Endothelial cell of umbilical vein (primary cell): ENCODE measurements around the gene PRPF39. TPM values are rescaled to one million over a fixed set of nuclear protein-coding genes. Genes with fewer than 3 reads are reported as not detected.

Source experiments
- BruUV-seq: library from RNA; stranded (reverse); fragments of 400-500 nt; replicated peaks from 2 replicates; lab custom pipeline; 2021; lab: Mats Ljungman, UMichigan
- CTCF ChIA-PET: fragments of 300-600, 350-600 bp; sonication (Branson Sonifier 250); formaldehyde crosslinking; loops from one replicate; lab custom pipeline; 2021; ENCODE audit warnings: antibody characterized with exemption, inconsistent platforms; lab: Charles Lee
- POLR2A ChIA-PET: fragments of 300-600, 350-600 bp; sonication (Branson Sonifier 250); formaldehyde crosslinking; loops from one replicate; lab custom pipeline; 2021; ENCODE audit warnings: antibody characterized with exemption, inconsistent platforms; lab: Charles Lee
- DNase-seq: peaks from one replicate; pipeline ENCODE4 v3.0.0-alpha.2; 2011; ENCODE audit warnings: low read depth, low spot score
- FAIRE-seq: peaks from 2 replicates; lab custom pipeline; 2011; peaks lifted over from hg19 to GRCh38; lab: Jason Lieb, UNC
- H2AFZ ChIP-seq: 2 replicates; pipeline ENCODE4 v1.6.0; 2012; ENCODE audit warnings: low read depth, low read length, control low read depth, inconsistent platforms
- H3K27ac ChIP-seq: 2 replicates; pipeline ENCODE4 v1.5.1; 2011; ENCODE audit warnings: low read depth, mild to moderate bottlenecking, control low read depth, low read length, moderate library complexity; ENCODE audit not compliant: insufficient read depth
- H3K27me3 ChIP-seq, 2 experiments: 2 replicates each; pipeline versions ENCODE4 v1.6.0 to v1.6.1; 2011; ENCODE audit warnings: low read length in 2 of 2, mixed read lengths in 1 of 2; ENCODE audit not compliant: control insufficient read depth in 2 of 2, insufficient read depth in 2 of 2
- H3K36me3 ChIP-seq, 2 experiments: 2 replicates in 1 of 2; 3 replicates in 1 of 2; pipeline ENCODE4 v1.5.1; 2011; ENCODE audit warnings: low read length in 2 of 2, mild to moderate bottlenecking in 1 of 2, moderate library complexity in 1 of 2; ENCODE audit not compliant: control insufficient read depth in 2 of 2, insufficient read depth in 2 of 2; ENCODE audit errors: extremely low read depth in 1 of 2
- H3K4me1 ChIP-seq: 3 replicates; pipeline ENCODE4 v1.5.1; 2011; ENCODE audit warnings: mild to moderate bottlenecking, low read length; ENCODE audit not compliant: control insufficient read depth, insufficient read depth; ENCODE audit errors: extremely low read depth
- H3K4me2 ChIP-seq: 2 replicates; pipeline ENCODE4 v1.6.1; 2011; ENCODE audit warnings: low read length, control low read depth, mixed read lengths; ENCODE audit not compliant: insufficient read depth
- H3K4me3 ChIP-seq, 3 experiments: fragments of 200-600 bp in 1 of 3; sonication (generic), shearing (Covaris generic) in 1 of 3; replicated peaks in 1 of 3; 2 replicates each; pipeline ENCODE4 v1.5.1; 2011 to 2016; ENCODE audit warnings: control low read depth in 3 of 3, low read length in 3 of 3, mild to moderate bottlenecking in 2 of 3, inconsistent platforms in 1 of 3, low read depth in 1 of 3, moderate library complexity in 1 of 3; ENCODE audit not compliant: insufficient read depth in 1 of 3
- H3K79me2 ChIP-seq: 2 replicates; pipeline ENCODE4 v1.6.0; 2012; ENCODE audit warnings: low read length, inconsistent platforms; ENCODE audit not compliant: control insufficient read depth, insufficient read depth
- H3K9ac ChIP-seq: replicated peaks from 2 replicates; pipeline ENCODE3; 2011; ENCODE audit warnings: low read length, control low read depth; ENCODE audit not compliant: insufficient read depth; ENCODE audit errors: extremely low read depth
- H3K9me1 ChIP-seq: replicated peaks from 3 replicates; pipeline ENCODE4 v1.6.0; 2011; ENCODE audit warnings: mild to moderate bottlenecking, low read length; ENCODE audit not compliant: control insufficient read depth, insufficient read depth; ENCODE audit errors: extremely low read depth
- H3K9me3 ChIP-seq: replicated peaks from 2 replicates; pipeline ENCODE4 v1.5.1; 2012; ENCODE audit warnings: low read length, inconsistent platforms; ENCODE audit not compliant: control insufficient read depth, insufficient read depth
- H4K20me1 ChIP-seq: replicated peaks from 2 replicates; pipeline ENCODE3; 2011; ENCODE audit warnings: mild to moderate bottlenecking, low read length; ENCODE audit not compliant: control insufficient read depth, insufficient read depth; ENCODE audit errors: extremely low read depth
- EZH2 ChIP-seq: IDR thresholded peaks from 2 replicates; pipeline ENCODE4 v1.6.1; 2012; ENCODE audit warnings: borderline replicate concordance, low read depth, mild to moderate bottlenecking, moderate library complexity, low read length, inconsistent platforms; ENCODE audit not compliant: severe bottlenecking
- FOS ChIP-seq: IDR thresholded peaks from 2 replicates; pipeline ENCODE4 v1.6.1; 2011; ENCODE audit warnings: mild to moderate bottlenecking, low read length, moderate library complexity, borderline replicate concordance; ENCODE audit not compliant: insufficient read depth
- GATA2 ChIP-seq: IDR thresholded peaks from 2 replicates; pipeline ENCODE4 v1.7.0; 2011; ENCODE audit warnings: low read depth, mild to moderate bottlenecking, moderate library complexity, mixed read lengths, low read length; ENCODE audit not compliant: insufficient read length, insufficient read depth
- JUN ChIP-seq: IDR thresholded peaks from 2 replicates; pipeline ENCODE4 v1.6.1; 2011; ENCODE audit warnings: borderline replicate concordance, low read depth; ENCODE audit not compliant: insufficient read length, insufficient read depth
- MAX ChIP-seq: IDR thresholded peaks from 2 replicates; pipeline ENCODE4 v1.6.1; 2011; ENCODE audit not compliant: insufficient read depth, insufficient read length
- MYC ChIP-seq: IDR thresholded peaks from one replicate; pipeline ENCODE4 v1.6.1; 2011; ENCODE audit warnings: mild to moderate bottlenecking, low read depth, low read length
- POLR2AphosphoS5 ChIP-seq: IDR thresholded peaks from 2 replicates; pipeline ENCODE4 v1.6.1; 2012; ENCODE audit warnings: low read depth, mild to moderate bottlenecking, control low read depth, low read length, moderate library complexity; ENCODE audit not compliant: insufficient read depth
- dilution Hi-C: fragments of 300-500 bp; cut with MboI; formaldehyde crosslinking; loops from one replicate; pipeline ENCODE4 v1.15.0; 2019; ENCODE audit warnings: low sequenced_read_pairs; ENCODE audit not compliant: extremely low pct_ligation_motif_present
- intact Hi-C: fragments of 100-400 bp; cut with micrococcal nuclease; formaldehyde crosslinking; loops from one replicate; pipeline ENCODE4 v1.10.0; 2022
- polyA plus RNA-seq, 4 experiments: library from polyadenylated mRNA; depleted of rRNA in 3 of 4; stranded (reverse) in 3 of 4; unstranded in 1 of 4; fragments of >200 nt; gene quantifications; 2 replicates each; pipeline versions ENCODE4 v1.2.1 to v1.2.3, GENCODE V29; 2011 to 2012; ENCODE audit warnings: missing spikeins in 1 of 4
- total RNA-seq: library from RNA; stranded (reverse); gene quantifications from 2 replicates; pipeline ENCODE4 v1.2.3, GENCODE V29; 2021
- TF ChIP-seq, protein P1 (sequence below), 2 donors: IDR thresholded peaks; 1 replicate in 1 of 2; 2 replicates in 1 of 2; pipeline ENCODE4 v1.5.1; 2011; ENCODE audit warnings: low read length in 2 of 2, mild to moderate bottlenecking in 2 of 2, moderate library complexity in 2 of 2, control low read depth in 1 of 2, inconsistent platforms in 1 of 2, low read depth in 1 of 2; ENCODE audit not compliant: insufficient read depth in 1 of 2; ENCODE audit errors: extremely low read depth in 1 of 2

PRPF39 gene
- total and polyA plus RNA-seq, 2 donors (not counting 3 experiments of a cell fraction or from before 2014, with no cell fraction given): 24.8 to 44.4 TPM

- TF ChIP-seq EZH2 (no peak), MAX (no peak), GATA2 (no peak), FOS (no peak), JUN (no peak), MYC (no peak)
- dilution Hi-C loops: no loop called here
- Histone ChIP-seq H3K9me1 (no peaks in the 10 kb centered on the region), H4K20me1 (no peaks in the 10 kb centered on the region), H3K4me2 (no peak overlapping the region), H3K27ac (no peak overlapping the region), H3K9ac (no peak overlapping the region), H3K4me3 (no peak overlapping the region), H3K36me3 (peaks cover 0 to 7% of the 10 kb centered on the region in 2 experiments), H2AFZ (no peak overlapping the region), H3K79me2 (no peaks in the 10 kb centered on the region), H3K4me1 (no peaks in the 10 kb centered on the region), H3K9me3 (no peaks in the 10 kb centered on the region), H3K27me3 (no peaks in the 10 kb centered on the region)
- FAIRE-seq: peak; percentile 31
- ChIA-PET POLR2A (no interaction called here), CTCF (no interaction called here)
- intact Hi-C loops: no loop called here
- BruUV-seq: no TSS peak
- DNase-seq: no peak
Measured at GRCh38 chr14:45041641-45042040, 42.3 kb upstream of the PRPF39 start.

DNA sequence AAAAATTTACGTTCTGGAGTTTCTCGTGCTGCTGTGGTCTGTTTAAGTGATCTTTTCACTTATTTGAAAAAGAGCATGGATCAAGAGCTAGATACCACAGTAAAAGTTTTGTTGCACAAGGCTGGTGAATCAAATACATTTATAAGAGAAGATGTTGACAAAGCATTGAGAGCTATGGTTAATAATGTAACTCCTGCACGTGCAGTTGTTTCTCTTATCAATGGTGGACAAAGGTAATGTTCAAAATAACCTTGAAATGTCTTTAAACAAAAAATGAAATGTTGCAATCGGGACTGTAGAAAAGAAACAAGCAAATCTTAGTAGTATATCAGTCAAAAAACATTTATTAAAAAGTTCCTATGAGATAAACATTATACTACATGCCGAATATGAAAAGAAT is 39.3 kb upstream of the PRPF39 start:
- Histone ChIP-seq H2AFZ (no peak overlapping the region), H3K4me3 (no peak overlapping the region), H3K9me1 (no peaks in the 10 kb centered on the region), H3K36me3 (no peaks in the 10 kb centered on the region), H3K9ac (no peak overlapping the region), H4K20me1 (no peaks in the 10 kb centered on the region), H3K4me2 (no peak overlapping the region), H3K79me2 (no peaks in the 10 kb centered on the region), H3K9me3 (no peaks in the 10 kb centered on the region), H3K4me1 (no peaks in the 10 kb centered on the region), H3K27ac (no peak overlapping the region), H3K27me3 (no peaks in the 10 kb centered on the region)
- TF ChIP-seq POLR2AphosphoS5 (no peak), GATA2 (no peak), EZH2 (no peak), JUN (no peak), MYC (no peak), MAX (no peak), FOS (no peak)
- TF ChIP-seq, protein P1, sequence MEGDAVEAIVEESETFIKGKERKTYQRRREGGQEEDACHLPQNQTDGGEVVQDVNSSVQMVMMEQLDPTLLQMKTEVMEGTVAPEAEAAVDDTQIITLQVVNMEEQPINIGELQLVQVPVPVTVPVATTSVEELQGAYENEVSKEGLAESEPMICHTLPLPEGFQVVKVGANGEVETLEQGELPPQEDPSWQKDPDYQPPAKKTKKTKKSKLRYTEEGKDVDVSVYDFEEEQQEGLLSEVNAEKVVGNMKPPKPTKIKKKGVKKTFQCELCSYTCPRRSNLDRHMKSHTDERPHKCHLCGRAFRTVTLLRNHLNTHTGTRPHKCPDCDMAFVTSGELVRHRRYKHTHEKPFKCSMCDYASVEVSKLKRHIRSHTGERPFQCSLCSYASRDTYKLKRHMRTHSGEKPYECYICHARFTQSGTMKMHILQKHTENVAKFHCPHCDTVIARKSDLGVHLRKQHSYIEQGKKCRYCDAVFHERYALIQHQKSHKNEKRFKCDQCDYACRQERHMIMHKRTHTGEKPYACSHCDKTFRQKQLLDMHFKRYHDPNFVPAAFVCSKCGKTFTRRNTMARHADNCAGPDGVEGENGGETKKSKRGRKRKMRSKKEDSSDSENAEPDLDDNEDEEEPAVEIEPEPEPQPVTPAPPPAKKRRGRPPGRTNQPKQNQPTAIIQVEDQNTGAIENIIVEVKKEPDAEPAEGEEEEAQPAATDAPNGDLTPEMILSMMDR (IDR thresholded peaks at IDR 0.05; ENCODE audit: extremely low read depth in 1 of 2, insufficient read depth in 1 of 2, low read depth in 1 of 2, low read length in 2 of 2): no peak
- intact Hi-C loops: no loop called here
- ChIA-PET CTCF (interaction anchor here (1.0 kb wide), 1 partner anchor 30 kb away, joined by 3 read pairs; no protein-coding TSS in a partner anchor), POLR2A (no interaction called here)
- dilution Hi-C loops: no loop called here
- no peak for FAIRE-seq
- DNase-seq: no peak
- BruUV-seq: no TSS peak
